Endodermal cell (in vitro differentiated cells): ENCODE data around the gene MAB21L2. TPM values are rescaled to one million over a fixed set of nuclear protein-coding genes. Genes with fewer than 3 reads are reported as not detected.

Experiments used
- DNase-seq: peaks from one replicate; pipeline ENCODE4 v3.0.0-alpha.2; 2017
- H3K27ac ChIP-seq: 2 replicates; pipeline ENCODE4 v1.5.1; 2013; ENCODE audit warnings: mild to moderate bottlenecking, low read depth, low read length, moderate library complexity
- H3K27me3 ChIP-seq: 2 replicates; pipeline ENCODE4 v1.6.1; 2013; ENCODE audit warnings: mild to moderate bottlenecking, low read length, moderate library complexity; ENCODE audit not compliant: insufficient read depth, control insufficient read depth, poor library complexity, severe bottlenecking
- H3K36me3 ChIP-seq: 2 replicates; pipeline ENCODE4 v1.7.0; 2013; ENCODE audit warnings: mild to moderate bottlenecking, low read length, moderate library complexity; ENCODE audit not compliant: control insufficient read depth, insufficient read depth
- H3K4me1 ChIP-seq: one replicate; pipeline ENCODE4 v1.7.0; 2013; ENCODE audit warnings: low read length; ENCODE audit not compliant: control insufficient read depth, insufficient read depth
- H3K4me3 ChIP-seq: 2 replicates; pipeline ENCODE4 v1.5.1; 2013; ENCODE audit warnings: mild to moderate bottlenecking, low read length, moderate library complexity
- H3K9ac ChIP-seq: 2 replicates; pipeline ENCODE4 v1.6.1; 2013; ENCODE audit warnings: mild to moderate bottlenecking, low read length, moderate library complexity; ENCODE audit not compliant: poor library complexity, severe bottlenecking; ENCODE audit errors: extremely low read depth
- H3K9me3 ChIP-seq: 2 replicates; pipeline ENCODE4 v1.6.1; 2013; ENCODE audit warnings: mild to moderate bottlenecking, low read length, moderate library complexity; ENCODE audit not compliant: control insufficient read depth
- H3K27ac Mint-ChIP-seq: 2 replicates; pipeline ENCODE4 v1.8.0; 2020; ENCODE audit warnings: mixed read lengths
- H3K27me3 Mint-ChIP-seq: 2 replicates; pipeline ENCODE4 v1.8.0; 2021; ENCODE audit warnings: mild to moderate bottlenecking, mixed read lengths; ENCODE audit not compliant: insufficient read depth
- H3K36me3 Mint-ChIP-seq: 2 replicates; pipeline ENCODE4 v1.8.0; 2020; ENCODE audit warnings: low read depth, mixed read lengths
- H3K4me1 Mint-ChIP-seq: 2 replicates; pipeline ENCODE4 v1.8.0; 2020; ENCODE audit warnings: mixed read lengths
- H3K4me3 Mint-ChIP-seq: 2 replicates; pipeline ENCODE4 v1.8.0; 2020; ENCODE audit warnings: mild to moderate bottlenecking, moderate library complexity, mixed read lengths
- H3K9me3 Mint-ChIP-seq: 2 replicates; pipeline ENCODE4 v1.8.0; 2020; ENCODE audit warnings: mild to moderate bottlenecking, mixed read lengths
- WGBS, 2 experiments: methylation state at CpG; one replicate each; pipeline versions ENCODE4 v1.1.5 to v1.1.7; 2013; ENCODE audit warnings: missing lambda C conversion rate in 2 of 2, mixed read lengths in 1 of 2; ENCODE audit not compliant: insufficient coverage in 1 of 2, insufficient read length in 1 of 2; 5-methylcytosine and 5-hydroxymethylcytosine counted together
- total RNA-seq, 2 donors: library from RNA; stranded (reverse); fragmentation: NEBNext Ultra II Directional in 1 of 2; extraction: Animal tissue kit (Norgen Biotek cat#: 25700) in 1 of 2; gene quantifications; 2 replicates in 1 of 2; 3 replicates in 1 of 2; pipeline ENCODE4 v1.2.1, GENCODE V29; 2021
- TF ChIP-seq, protein P1 (sequence below): fragments of 200-600 bp; sonication (generic); conservative IDR thresholded peaks from 2 replicates; pipeline ENCODE4 v1.5.0; 2021; ENCODE audit warnings: antibody characterized with exemption, mild to moderate bottlenecking

The MAB21L2 gene
- total RNA-seq, 2 donors from 2014 or later = not detected

DNA sequence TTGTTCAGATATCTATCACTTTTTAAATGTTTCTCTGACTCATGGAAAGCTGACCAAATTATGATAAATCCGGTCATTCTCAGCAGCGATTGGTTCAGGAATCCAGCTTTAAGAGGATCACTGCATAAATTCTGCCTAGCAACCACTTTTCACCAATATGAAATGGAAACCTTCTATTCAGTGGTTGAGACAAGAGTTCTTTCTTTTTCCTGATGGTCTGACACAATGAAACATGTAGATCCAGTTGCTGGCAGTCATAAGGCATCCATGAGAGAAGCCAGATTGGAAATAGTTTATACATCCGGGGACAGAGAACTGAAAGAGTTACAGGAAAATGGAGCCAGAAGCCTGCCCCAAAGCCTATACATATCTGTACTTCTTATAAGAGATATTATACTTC is 27.2 kb downstream of the MAB21L2 start:
- H3K27me3 ChIP-seq = no peaks in the 10 kb centered on the region
- no peaks in the 10 kb centered on the region for H3K27me3 Mint-ChIP-seq
- H3K27ac Mint-ChIP-seq = no peak overlapping the region
- TF ChIP-seq, protein P1, sequence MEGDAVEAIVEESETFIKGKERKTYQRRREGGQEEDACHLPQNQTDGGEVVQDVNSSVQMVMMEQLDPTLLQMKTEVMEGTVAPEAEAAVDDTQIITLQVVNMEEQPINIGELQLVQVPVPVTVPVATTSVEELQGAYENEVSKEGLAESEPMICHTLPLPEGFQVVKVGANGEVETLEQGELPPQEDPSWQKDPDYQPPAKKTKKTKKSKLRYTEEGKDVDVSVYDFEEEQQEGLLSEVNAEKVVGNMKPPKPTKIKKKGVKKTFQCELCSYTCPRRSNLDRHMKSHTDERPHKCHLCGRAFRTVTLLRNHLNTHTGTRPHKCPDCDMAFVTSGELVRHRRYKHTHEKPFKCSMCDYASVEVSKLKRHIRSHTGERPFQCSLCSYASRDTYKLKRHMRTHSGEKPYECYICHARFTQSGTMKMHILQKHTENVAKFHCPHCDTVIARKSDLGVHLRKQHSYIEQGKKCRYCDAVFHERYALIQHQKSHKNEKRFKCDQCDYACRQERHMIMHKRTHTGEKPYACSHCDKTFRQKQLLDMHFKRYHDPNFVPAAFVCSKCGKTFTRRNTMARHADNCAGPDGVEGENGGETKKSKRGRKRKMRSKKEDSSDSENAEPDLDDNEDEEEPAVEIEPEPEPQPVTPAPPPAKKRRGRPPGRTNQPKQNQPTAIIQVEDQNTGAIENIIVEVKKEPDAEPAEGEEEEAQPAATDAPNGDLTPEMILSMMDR = no peak
- WGBS, 2 experiments = 90 to 100% methylated on average over 2 to 3 of the region's 3 CpGs
- H3K36me3 Mint-ChIP-seq = no peaks in the 10 kb centered on the region
- H3K36me3 ChIP-seq = no peaks in the 10 kb centered on the region
- H3K4me3 ChIP-seq = no peak overlapping the region
- no peak overlapping the region for H3K27ac ChIP-seq
- H3K9me3 Mint-ChIP-seq = no peaks in the 10 kb centered on the region
- no peak overlapping the region for H3K9ac ChIP-seq
- peaks cover 2% of the 10 kb centered on the region for H3K4me1 Mint-ChIP-seq
- no peak for DNase-seq
- no peak overlapping the region for H3K4me3 Mint-ChIP-seq
- H3K9me3 ChIP-seq = no peaks in the 10 kb centered on the region
- H3K4me1 ChIP-seq = no peaks in the 10 kb centered on the region

DNA sequence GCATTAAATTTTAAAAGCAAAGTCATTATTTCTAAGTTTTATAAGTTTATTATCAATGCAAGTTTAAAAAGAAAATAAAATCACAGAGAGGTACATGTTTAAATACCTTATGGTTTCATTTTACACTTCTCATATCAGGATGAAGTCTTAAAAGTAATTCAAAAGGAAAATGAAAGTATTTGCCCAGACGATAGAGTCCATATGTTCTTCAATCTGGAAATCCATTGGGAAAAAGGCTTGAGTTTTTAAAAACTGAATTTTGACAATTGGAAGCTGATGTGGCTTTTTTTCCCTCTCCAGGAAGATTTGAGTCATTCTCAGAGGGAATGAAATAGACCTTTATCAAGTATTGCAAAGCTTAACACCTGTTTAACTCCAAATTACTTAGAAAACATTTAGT is 37.1 kb downstream of the MAB21L2 start:
- H3K9me3 ChIP-seq = no peaks in the 10 kb centered on the region
- Mint-ChIP-seq H3K9me3 (no peaks in the 10 kb centered on the region), H3K4me1 (no peaks in the 10 kb centered on the region), H3K36me3 (peaks cover 10% of the 10 kb centered on the region), H3K4me3 (no peak overlapping the region), H3K27me3 (no peaks in the 10 kb centered on the region), H3K27ac (no peak overlapping the region)
- no peak overlapping the region for H3K27ac ChIP-seq
- H3K27me3 ChIP-seq = no peaks in the 10 kb centered on the region
- DNase-seq = no peak
- H3K4me1 ChIP-seq = no peaks in the 10 kb centered on the region
- TF ChIP-seq, protein P1 = no peak
- H3K9ac ChIP-seq = no peak overlapping the region
- H3K36me3 ChIP-seq = no peaks in the 10 kb centered on the region
- 67 to 89% methylated on average over 1 of the region's 1 CpG for WGBS, 2 experiments
- no peak overlapping the region for H3K4me3 ChIP-seq

DNA sequence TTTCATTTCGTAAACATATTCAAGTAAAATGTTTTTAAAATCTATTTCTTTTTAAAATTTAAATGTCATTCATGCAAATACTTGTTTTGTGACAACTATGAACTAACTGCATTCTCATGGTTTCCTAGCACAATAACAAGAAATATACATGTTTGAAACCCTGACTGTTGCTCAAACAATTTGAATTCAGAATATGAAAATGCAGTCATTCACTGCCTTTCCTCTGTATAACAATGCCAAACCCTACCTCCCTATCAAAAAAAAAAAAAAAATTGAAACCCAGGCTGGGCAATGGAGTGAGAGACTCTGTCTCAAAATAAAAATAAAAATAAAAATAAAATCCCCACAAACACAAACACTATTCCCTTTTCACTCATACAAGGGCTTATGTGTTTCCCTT is 42.1 kb downstream of the MAB21L2 start:
- Histone ChIP-seq H3K27me3 (no peaks in the 10 kb centered on the region), H3K9ac (no peak overlapping the region), H3K36me3 (no peaks in the 10 kb centered on the region), H3K4me1 (no peaks in the 10 kb centered on the region), H3K27ac (no peak overlapping the region), H3K9me3 (no peaks in the 10 kb centered on the region), H3K4me3 (no peak overlapping the region)
- Mint-ChIP-seq H3K27me3 (no peaks in the 10 kb centered on the region), H3K4me1 (peaks cover 4% of the 10 kb centered on the region), H3K36me3 (peaks cover 7% of the 10 kb centered on the region), H3K4me3 (no peak overlapping the region), H3K27ac (no peak overlapping the region), H3K9me3 (no peaks in the 10 kb centered on the region)
- no CpG with 5 or more reads among the region's 1 CpG for WGBS, 2 experiments
- no peak for DNase-seq
- TF ChIP-seq, protein P1 = no peak
